Heart left ventricle (tissue), 16 donors: ENCODE results near the gene ATOSB. TPM values are rescaled to one million over a fixed set of nuclear protein-coding genes. Genes with fewer than 3 reads are reported as not detected.
"Not testable (repeated sequence)": the region's sequence is repeated elsewhere in the genome, so short reads cannot be mapped to it uniquely, and the experiment has no call there.

Experiments used
- ATAC-seq, 4 donors: fragments of 200-7000 bp; cut with Tn5 transposase; one replicate each; pipeline ENCODE4 v1.9.1; 2020 to 2022; ENCODE audit warnings: moderate library complexity in 4 of 4, mild to moderate bottlenecking in 3 of 4, moderate number of reproducible peaks in 1 of 4
- DNase-seq, 5 donors: peaks; one replicate each; pipeline ENCODE4 v3.0.0-alpha.2; 2020
- H3K27ac ChIP-seq, 12 donors: fragments of 200-600 bp; sonication (generic) in 4 of 12; one replicate each; pipeline versions ENCODE4 v1.5.0 to v1.8.0; 2016 to 2022; ENCODE audit warnings: mild to moderate bottlenecking in 2 of 12
- H3K27me3 ChIP-seq, 9 donors: fragments of 200-600 bp; sonication (generic) in 2 of 9; one replicate each; pipeline versions ENCODE4 v1.5.1 to v1.8.0; 2016 to 2022; ENCODE audit warnings: mild to moderate bottlenecking in 3 of 9
- H3K36me3 ChIP-seq, 9 donors: fragments of 200-600 bp; sonication (generic) in 2 of 9; one replicate each; pipeline versions ENCODE4 v1.5.0 to v1.8.0; 2018 to 2022; ENCODE audit warnings: mild to moderate bottlenecking in 2 of 9
- H3K4me1 ChIP-seq, 12 donors: fragments of 200-600 bp; sonication (generic) in 4 of 12; one replicate each; pipeline versions ENCODE4 v1.5.0 to v1.8.0; 2016 to 2022; ENCODE audit warnings: mild to moderate bottlenecking in 3 of 12
- H3K4me3 ChIP-seq, 12 donors: fragments of 200-600 bp; sonication (generic) in 4 of 12; one replicate each; pipeline versions ENCODE4 v1.5.0 to v1.8.0; 2017 to 2022; ENCODE audit warnings: mild to moderate bottlenecking in 9 of 12, moderate library complexity in 4 of 12
- H3K9me3 ChIP-seq, 12 donors: fragments of 200-600 bp; sonication (generic) in 4 of 12; one replicate each; pipeline versions ENCODE4 v1.5.0 to v1.8.0; 2016 to 2022; ENCODE audit warnings: mild to moderate bottlenecking in 1 of 12
- POLR2A ChIP-seq, 2 donors: fragments of 450-650 bp; IDR thresholded peaks; one replicate each; pipeline ENCODE4 v1.6.1; 2017; ENCODE audit warnings: antibody characterized with exemption in 2 of 2, mild to moderate bottlenecking in 2 of 2, moderate library complexity in 2 of 2
- WGBS, 4 donors: extraction: QIAGEN DNeasy Blood & Tissue Kit in 2 of 4; methylation state at CpG; one replicate each; pipeline versions ENCODE4 v1.1.5 to v1.1.7; 2013 to 2018; 5-methylcytosine and 5-hydroxymethylcytosine counted together
- intact Hi-C, 10 donors: fragments of 100-400 bp; cut with DNase I; formaldehyde crosslinking; loops; one replicate each; pipeline versions ENCODE4 v1.11.1 to v1.14.2; 2022
- polyA plus RNA-seq, 2 donors: library from polyadenylated mRNA; stranded (reverse); fragments of 200-250 nt; gene quantifications; one replicate each; pipeline ENCODE4 v1.2.3, GENCODE V29; 2013
- total RNA-seq, 9 donors: library from RNA; depleted of rRNA in 2 of 9; stranded (reverse); fragments of >200 nt in 2 of 9; fragmentation: NEBNext Ultra II Directional in 3 of 9; extraction: Animal tissue kit (Norgen Biotek cat#: 25700) in 3 of 9; gene quantifications; one replicate each; pipeline versions ENCODE4 v1.1.0 to v1.2.4, GENCODE V29; 2016 to 2023
- TF ChIP-seq, protein P1 (sequence below), 12 donors: fragments of 200-600 bp; sonication (generic) in 4 of 12; IDR thresholded peaks; one replicate each; pipeline versions ENCODE4 v1.5.0 to v1.8.0; 2018 to 2022; ENCODE audit warnings: antibody characterized with exemption in 12 of 12, mild to moderate bottlenecking in 5 of 12
- donor health status: ischemic (EF 13 %, LVEDD 7.1; RV severe dilation, severe dysfunction).
- donor health status: healthy with polysubstance abuse.
- donor health status: DM: no; HTN: yes; CAD: no.
- donor health status: DM: no; HTN: no; CAD: no.
- donor health status: ischemic (EF 25% LVEDD 6.9; RV normal size, moderate dysfunction).
- donor health status: ischemic (EF 25% LVEDD 5.7; RV mildly dilated, moderate dysfunction).
- donor health status: healthy.
- donor health status: DM: yes; HTN: yes; CAD: no.
- donor health status: ischemic (EF 35%, LVEDD 5.7; RV mildly dilated, moderate dysfunction).
- donor health status: nonischemic (EF 11% LVEDD 7.7; RV severe dilation, severe dysfunction).
- donor health status: DM: yes; HTN: yes; CAD: no.
- donor health status: PGD.
- donor health status: ischemic (EF 29% LVEDD 5.4; RV normal size, mild dysfunction).
- donor health status: nonischemic (EF 23%, LVEDD 6.1; RV moderate dilation, normal function).

ATOSB gene
- total and polyA plus RNA-seq, 11 donors: 15.9 to 43.3 (median 19.5) TPM

GRCh38 chr9:35156781-35157180 lies 41.1 kb upstream of the ATOSB start:
- intact Hi-C loops: no loop called here
- H3K4me1 ChIP-seq: peaks cover 0 to 6% (median 0%) of the 10 kb centered on the region in 12 donors
- DNase-seq: no peak
- H3K9me3 ChIP-seq: no peaks in the 10 kb centered on the region
- H3K27ac ChIP-seq: no peak overlapping the region
- no peak overlapping the region for H3K4me3 ChIP-seq
- no peaks in the 10 kb centered on the region for H3K27me3 ChIP-seq
- TF ChIP-seq, protein P1, sequence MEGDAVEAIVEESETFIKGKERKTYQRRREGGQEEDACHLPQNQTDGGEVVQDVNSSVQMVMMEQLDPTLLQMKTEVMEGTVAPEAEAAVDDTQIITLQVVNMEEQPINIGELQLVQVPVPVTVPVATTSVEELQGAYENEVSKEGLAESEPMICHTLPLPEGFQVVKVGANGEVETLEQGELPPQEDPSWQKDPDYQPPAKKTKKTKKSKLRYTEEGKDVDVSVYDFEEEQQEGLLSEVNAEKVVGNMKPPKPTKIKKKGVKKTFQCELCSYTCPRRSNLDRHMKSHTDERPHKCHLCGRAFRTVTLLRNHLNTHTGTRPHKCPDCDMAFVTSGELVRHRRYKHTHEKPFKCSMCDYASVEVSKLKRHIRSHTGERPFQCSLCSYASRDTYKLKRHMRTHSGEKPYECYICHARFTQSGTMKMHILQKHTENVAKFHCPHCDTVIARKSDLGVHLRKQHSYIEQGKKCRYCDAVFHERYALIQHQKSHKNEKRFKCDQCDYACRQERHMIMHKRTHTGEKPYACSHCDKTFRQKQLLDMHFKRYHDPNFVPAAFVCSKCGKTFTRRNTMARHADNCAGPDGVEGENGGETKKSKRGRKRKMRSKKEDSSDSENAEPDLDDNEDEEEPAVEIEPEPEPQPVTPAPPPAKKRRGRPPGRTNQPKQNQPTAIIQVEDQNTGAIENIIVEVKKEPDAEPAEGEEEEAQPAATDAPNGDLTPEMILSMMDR (IDR thresholded peaks at IDR 0.05): no peak
- TF ChIP-seq POLR2A (IDR thresholded peaks at IDR 0.05): no peak
- no peak for ATAC-seq
- H3K36me3 ChIP-seq: no peaks in the 10 kb centered on the region

DNA sequence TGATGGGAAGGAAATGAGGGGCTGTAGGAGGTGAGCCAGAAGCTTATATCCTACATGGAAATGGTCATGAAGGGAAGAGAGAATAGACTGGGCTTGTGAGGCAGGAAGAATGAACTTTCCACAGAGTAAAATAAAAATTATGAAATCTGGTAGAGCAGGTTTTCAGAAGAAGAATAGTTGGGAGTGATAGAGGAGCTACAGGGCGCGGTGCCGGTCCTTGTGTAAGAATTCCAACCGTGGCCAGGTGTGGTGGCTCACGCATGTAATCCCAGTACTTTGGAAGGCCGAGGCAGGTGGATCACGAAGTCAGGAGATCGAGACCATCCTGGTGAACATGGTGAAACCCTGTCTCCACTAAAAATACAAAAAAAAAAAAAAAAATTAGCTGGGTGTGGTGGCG lies 37.3 kb upstream of the ATOSB start:
- DNase-seq (no peak), ATAC-seq (no peak)
- no peaks in the 10 kb centered on the region for H3K4me1 ChIP-seq
- WGBS, 4 donors: 94 to 96% (median 95%) methylated on average over 9 of the region's 9 CpGs
- H3K27me3 ChIP-seq: no peaks in the 10 kb centered on the region
- no peak overlapping the region for H3K27ac ChIP-seq
- TF ChIP-seq, protein P1 (IDR thresholded peaks at IDR 0.05): no peak
- TF ChIP-seq POLR2A (IDR thresholded peaks at IDR 0.05): no peak
- H3K9me3 ChIP-seq: peaks cover 0 to 27% (median 15%) of the 10 kb centered on the region in 12 donors
- no peak overlapping the region for H3K4me3 ChIP-seq
- H3K36me3 ChIP-seq: no peaks in the 10 kb centered on the region
- intact Hi-C loops: no loop called here

- H3K27ac ChIP-seq, H3K4me1 ChIP-seq, H3K4me3 ChIP-seq, H3K36me3 ChIP-seq, DNase-seq, ATAC-seq, H3K27me3 ChIP-seq, intact Hi-C loops: not testable (repeated sequence)
- H3K9me3 ChIP-seq: peaks cover 0 to 71% (median 33%) of the 10 kb centered on the region in 12 donors
- WGBS, 4 donors: 71 to 86% (median 76%) methylated on average over 5 of the region's 5 CpGs
Measured at GRCh38 chr9:35147941-35148563, 32.4 kb upstream of the ATOSB start.

DNA sequence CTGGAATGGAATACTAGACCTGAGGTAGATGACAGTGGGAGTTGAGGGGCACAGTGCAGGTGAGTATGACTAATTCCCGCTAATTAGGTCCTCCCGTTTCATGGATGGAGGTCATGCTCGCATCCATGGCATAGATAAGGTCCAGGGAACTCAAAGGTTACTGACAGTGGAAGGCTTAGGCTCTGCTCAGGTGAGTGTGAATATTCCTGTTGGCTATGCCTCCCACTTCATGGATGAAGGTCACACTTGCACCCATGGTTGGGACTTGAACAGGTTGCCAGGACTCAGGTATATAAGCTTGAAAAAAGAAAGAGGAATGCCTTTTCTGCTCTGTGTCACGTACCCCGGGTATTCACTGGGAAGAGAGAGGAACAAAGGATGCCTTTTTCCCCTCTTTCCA lies 26.4 kb upstream of the ATOSB start:
- H3K27me3 ChIP-seq: no peaks in the 10 kb centered on the region
- H3K4me3 ChIP-seq: no peak overlapping the region
- H3K4me1 ChIP-seq: no peaks in the 10 kb centered on the region
- intact Hi-C loops: no loop called here
- ATAC-seq (no peak), DNase-seq (no peak)
- H3K27ac ChIP-seq: no peak overlapping the region
- TF ChIP-seq POLR2A (IDR thresholded peaks at IDR 0.05): no peak
- TF ChIP-seq, protein P1 (IDR thresholded peaks at IDR 0.05): no peak
- peaks cover 0 to 61% (median 22%) of the 10 kb centered on the region in 12 donors for H3K9me3 ChIP-seq
- H3K36me3 ChIP-seq: no peaks in the 10 kb centered on the region
- 85 to 93% (median 90%) methylated on average over 5 of the region's 5 CpGs for WGBS, 4 donors

DNA sequence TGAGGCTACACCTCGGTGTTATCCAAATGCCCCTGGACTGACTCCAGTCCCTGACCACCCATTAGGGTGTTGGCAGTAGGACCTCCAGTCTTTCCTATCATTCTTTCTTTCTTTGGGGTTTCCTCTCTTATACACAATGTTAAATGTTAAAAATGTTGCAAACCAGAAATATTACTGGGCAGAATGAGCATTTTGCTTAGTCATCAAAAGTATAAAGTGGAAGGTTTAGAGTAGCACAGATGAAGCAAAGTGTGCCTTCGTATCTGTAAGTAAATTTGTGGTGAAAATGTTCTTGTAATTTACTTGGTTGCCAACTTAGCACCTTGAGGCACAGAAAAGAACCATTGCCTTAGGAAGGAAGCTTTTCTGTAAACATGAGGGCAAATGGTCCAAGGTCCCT lies 24.4 kb upstream of the ATOSB start:
- H3K36me3 ChIP-seq: no peaks in the 10 kb centered on the region
- H3K27ac ChIP-seq: no peak overlapping the region
- H3K9me3 ChIP-seq: peaks cover 0 to 43% (median 17%) of the 10 kb centered on the region in 12 donors
- no peak for ATAC-seq
- H3K27me3 ChIP-seq: no peaks in the 10 kb centered on the region
- WGBS, 4 donors: 86 to 92% (median 90%) methylated on average over 2 of the region's 2 CpGs
- TF ChIP-seq, protein P1 (IDR thresholded peaks at IDR 0.05): no peak
- no peak for TF ChIP-seq POLR2A (IDR thresholded peaks at IDR 0.05)
- intact Hi-C loops: no loop called here
- no peak for DNase-seq
- no peak overlapping the region for H3K4me3 ChIP-seq
- no peaks in the 10 kb centered on the region for H3K4me1 ChIP-seq
